Duodenal mucosa (tissue), 2 donors: ENCODE results near the gene PPM1E.
"Not testable (repeated sequence)": the region's sequence is repeated elsewhere in the genome, so short reads cannot be mapped to it uniquely, and the experiment has no call there.

ENCODE experiments used
- H3K27ac ChIP-seq: one replicate; pipeline ENCODE4 v1.7.0; 2013; ENCODE audit warnings: low read depth, low read length
- H3K27me3 ChIP-seq, 2 donors: one replicate each; pipeline ENCODE4 v1.7.0; 2013; ENCODE audit warnings: low read length in 2 of 2, control low read depth in 1 of 2; ENCODE audit not compliant: insufficient read depth in 2 of 2, control insufficient read depth in 1 of 2
- H3K36me3 ChIP-seq, 2 donors: one replicate each; pipeline ENCODE4 v1.7.0; 2013; ENCODE audit warnings: low read length in 2 of 2, control low read depth in 1 of 2; ENCODE audit not compliant: insufficient read depth in 2 of 2, control insufficient read depth in 1 of 2
- H3K4me1 ChIP-seq, 2 donors: one replicate each; pipeline ENCODE4 v1.7.0; 2013; ENCODE audit warnings: low read length in 2 of 2, control low read depth in 1 of 2; ENCODE audit not compliant: insufficient read depth in 2 of 2, control insufficient read depth in 1 of 2
- H3K4me3 ChIP-seq, 2 donors: one replicate each; pipeline ENCODE4 v1.7.0; 2013; ENCODE audit warnings: low read length in 2 of 2, low read depth in 1 of 2
- H3K9ac ChIP-seq, 2 donors: one replicate each; pipeline ENCODE4 v1.7.0; 2013; ENCODE audit warnings: low read length in 2 of 2, low read depth in 1 of 2
- H3K9me3 ChIP-seq, 2 donors: one replicate each; pipeline ENCODE4 v1.7.0; 2013; ENCODE audit warnings: low read length in 2 of 2, control low read depth in 1 of 2; ENCODE audit not compliant: control insufficient read depth in 1 of 2

Gene PPM1E

DNA sequence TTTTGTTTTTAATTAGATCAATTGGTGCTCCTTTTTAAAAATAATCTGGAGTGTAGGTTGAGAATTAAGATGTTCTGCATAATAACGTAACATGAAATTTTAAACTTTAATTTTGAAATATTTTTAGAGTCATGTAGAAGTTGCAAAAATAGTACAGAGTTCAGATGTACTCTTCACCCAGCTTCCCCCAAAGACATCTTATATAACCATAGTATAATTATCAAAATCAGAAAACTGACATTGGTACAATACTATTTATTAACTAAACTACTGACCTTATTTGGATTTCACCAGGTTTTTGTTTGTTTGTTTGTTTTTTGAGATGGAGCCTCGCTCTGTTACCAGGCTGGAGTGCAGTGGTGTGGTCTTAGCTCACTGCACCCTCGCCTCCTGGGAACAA, 76.9 kb downstream of the PPM1E start:
- no peaks in the 10 kb centered on the region for H3K36me3 ChIP-seq
- no peaks in the 10 kb centered on the region for H3K9me3 ChIP-seq
- no peak overlapping the region for H3K9ac ChIP-seq
- no peak overlapping the region for H3K27ac ChIP-seq
- H3K4me3 ChIP-seq = no peak overlapping the region
- no peaks in the 10 kb centered on the region for H3K27me3 ChIP-seq
- H3K4me1 ChIP-seq = peaks cover 0 to 7% of the 10 kb centered on the region in 2 donors

DNA sequence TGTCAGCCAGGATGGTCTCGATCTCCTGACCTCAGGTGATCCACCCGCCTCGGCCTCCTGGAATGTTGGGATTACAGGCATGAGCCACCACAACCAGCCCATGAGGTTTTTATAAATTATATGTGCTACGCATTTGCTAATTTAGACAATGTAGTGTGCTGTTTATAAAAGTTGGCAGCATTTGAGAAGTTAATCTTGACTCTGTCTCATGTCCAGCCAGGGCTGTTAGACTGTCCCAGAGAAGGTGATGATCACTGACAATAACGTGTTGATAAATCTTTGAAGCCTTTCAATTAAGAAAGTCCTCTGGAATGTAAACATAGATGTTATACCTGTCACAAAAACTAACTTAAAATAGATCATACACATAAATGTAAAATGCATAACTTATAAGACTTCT, 82.0 kb downstream of the PPM1E start:
- H3K36me3 ChIP-seq = no peaks in the 10 kb centered on the region
- H3K4me3 ChIP-seq = no peak overlapping the region
- H3K4me1 ChIP-seq = no peaks in the 10 kb centered on the region
- H3K9ac ChIP-seq = no peak overlapping the region
- no peaks in the 10 kb centered on the region for H3K27me3 ChIP-seq
- H3K9me3 ChIP-seq = no peaks in the 10 kb centered on the region
- no peak overlapping the region for H3K27ac ChIP-seq

DNA sequence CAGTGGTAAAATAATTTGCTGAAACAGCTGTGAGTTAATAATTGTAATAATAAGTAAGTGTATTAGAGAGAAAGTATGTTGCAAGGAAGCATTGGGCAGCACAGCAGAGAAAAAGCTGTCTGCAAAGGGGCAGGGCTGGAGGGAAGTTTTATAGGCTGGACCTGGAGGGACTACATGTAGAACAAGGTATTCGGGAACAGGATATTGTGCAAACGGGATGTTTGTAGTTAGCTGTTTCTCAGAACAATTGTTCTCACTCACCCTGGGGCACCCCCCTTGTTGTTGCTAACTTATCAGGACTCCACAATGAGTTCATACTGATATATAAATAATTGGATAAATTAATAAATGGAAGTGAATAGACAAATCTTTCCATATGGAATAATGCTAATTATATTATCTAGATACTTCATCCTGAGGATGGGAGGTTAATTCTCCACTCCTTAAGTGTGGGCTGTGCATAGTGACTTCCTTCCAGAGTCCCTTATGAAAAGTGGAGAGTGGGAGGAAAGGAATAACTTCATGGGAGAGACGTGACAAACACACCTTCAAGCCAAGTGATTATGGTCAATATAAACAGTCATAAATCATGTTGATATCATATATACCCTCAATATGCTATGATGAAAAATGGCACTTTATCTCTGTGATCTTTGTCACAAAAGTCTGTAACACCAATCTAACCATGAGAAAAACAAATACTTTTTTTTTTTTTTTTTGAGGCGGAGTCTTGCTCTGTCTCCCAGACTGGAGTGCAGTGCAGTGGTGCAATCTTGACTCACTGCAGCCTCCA, 85.4 kb downstream of the PPM1E start:
- no peak overlapping the region for H3K4me3 ChIP-seq
- H3K9me3 ChIP-seq = no peaks in the 10 kb centered on the region
- no peak overlapping the region for H3K9ac ChIP-seq
- H3K27ac ChIP-seq = no peak overlapping the region
- H3K27me3 ChIP-seq = no peaks in the 10 kb centered on the region
- H3K4me1 ChIP-seq = no peaks in the 10 kb centered on the region
- H3K36me3 ChIP-seq = no peaks in the 10 kb centered on the region

DNA sequence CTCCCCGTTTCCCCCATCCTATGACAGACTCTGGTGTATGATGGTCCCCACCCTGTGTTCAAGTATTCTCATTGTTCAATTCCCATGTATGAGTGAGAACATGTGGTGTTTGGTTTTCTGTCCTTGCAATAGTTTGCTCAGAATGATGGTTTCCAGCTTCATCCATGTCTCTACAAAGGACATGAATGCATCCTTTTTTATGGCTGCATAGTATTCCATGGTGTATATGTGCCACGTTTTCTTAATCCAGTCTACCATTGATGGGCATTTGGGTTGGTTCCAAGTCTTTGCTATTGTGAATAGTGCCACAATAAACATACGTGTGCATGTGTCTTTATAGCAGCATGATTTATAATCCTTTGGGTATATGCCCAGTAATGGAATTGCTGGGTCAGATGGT, 90.8 kb downstream of the PPM1E start:
- H3K4me1 ChIP-seq, H3K9me3 ChIP-seq, H3K36me3 ChIP-seq, H3K9ac ChIP-seq, H3K27me3 ChIP-seq, H3K4me3 ChIP-seq, H3K27ac ChIP-seq: not testable (repeated sequence)

DNA sequence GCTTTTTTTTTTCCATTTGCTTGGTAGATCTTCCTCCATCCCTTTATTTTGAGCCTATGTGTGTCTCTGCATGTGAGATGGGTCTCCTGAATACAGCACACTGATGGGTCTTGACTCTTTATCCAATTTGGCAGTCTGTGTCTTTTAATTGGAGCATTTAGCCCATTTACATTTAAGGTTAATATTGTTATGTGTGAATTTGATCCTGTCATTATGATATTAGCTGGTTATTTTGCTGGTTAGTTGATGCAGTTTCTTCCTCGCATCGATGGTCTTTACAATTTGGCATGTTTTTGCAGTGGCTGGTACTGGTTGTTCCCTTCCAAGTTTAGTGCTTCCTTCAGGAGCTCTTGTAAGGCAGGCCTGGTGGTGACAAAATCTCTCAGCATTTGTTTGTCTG, 94.5 kb downstream of the PPM1E start:
- not testable (repeated sequence) for H3K9ac ChIP-seq, H3K27ac ChIP-seq, H3K36me3 ChIP-seq, H3K4me1 ChIP-seq, H3K9me3 ChIP-seq, H3K4me3 ChIP-seq, H3K27me3 ChIP-seq

DNA sequence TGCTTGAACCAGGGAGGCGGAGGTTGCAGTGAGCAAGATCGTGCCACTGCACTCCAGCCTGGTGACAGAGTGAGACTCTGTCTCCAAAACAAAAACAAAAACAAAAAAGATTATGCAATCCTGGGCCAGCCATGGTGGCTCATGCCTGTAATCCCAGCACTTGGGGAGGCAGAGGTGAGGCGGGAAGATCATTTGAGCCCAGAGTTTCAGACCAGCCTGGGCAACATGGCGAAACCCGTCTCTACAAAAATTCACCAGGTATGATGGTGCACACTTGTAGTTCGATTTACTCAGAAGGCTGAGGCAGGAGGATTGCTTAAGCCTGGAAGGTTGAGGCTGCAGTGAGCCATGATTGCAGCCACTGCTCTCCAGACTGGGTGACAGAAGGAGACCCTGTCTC, 109.6 kb downstream of the PPM1E start:
- no peaks in the 10 kb centered on the region for H3K9me3 ChIP-seq
- no peaks in the 10 kb centered on the region for H3K4me1 ChIP-seq
- H3K36me3 ChIP-seq = no peaks in the 10 kb centered on the region
- H3K4me3 ChIP-seq = no peak overlapping the region
- H3K9ac ChIP-seq = no peak overlapping the region
- no peaks in the 10 kb centered on the region for H3K27me3 ChIP-seq
- no peak overlapping the region for H3K27ac ChIP-seq

DNA sequence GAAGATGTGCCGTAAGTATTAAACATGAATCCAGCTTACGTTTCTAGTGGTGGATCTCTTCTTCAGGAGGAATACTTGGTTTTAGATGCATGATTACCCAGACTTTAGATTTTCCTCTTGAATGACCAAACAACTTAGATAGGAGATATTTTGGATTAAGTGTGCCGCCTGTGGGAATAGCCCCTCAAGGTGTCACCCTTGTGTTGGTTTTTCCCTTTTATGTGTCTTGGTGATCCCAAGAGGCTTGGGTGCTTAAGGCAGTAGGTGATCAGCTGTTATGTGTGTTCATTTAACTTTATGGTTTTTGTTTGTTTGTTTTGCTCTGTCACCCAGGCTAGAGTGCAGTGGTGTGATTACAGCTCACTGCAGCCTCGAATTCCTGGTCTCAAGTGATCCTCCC, 115.1 kb downstream of the PPM1E start:
- no peaks in the 10 kb centered on the region for H3K9me3 ChIP-seq

DNA sequence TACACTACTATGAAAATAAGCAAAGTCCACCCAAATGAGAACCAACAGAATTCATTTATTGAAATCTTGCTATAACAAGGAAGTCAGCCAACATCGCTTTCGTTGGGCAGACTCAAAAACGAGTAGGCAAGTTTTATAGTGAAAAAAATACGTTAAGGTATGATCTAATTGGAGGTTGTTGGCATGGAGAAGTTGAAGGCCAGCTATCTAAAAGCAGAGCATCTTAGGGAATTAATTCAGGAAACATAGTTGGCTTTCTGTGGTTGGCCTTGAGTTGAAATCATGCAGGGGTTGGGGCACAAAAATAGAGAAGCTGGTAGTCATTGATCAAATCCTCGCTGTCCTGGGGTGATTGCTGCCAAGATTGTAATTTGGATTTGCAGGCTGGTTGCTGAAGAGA, 118.3 kb downstream of the PPM1E start:
- Histone ChIP-seq H3K9me3 (no peaks in the 10 kb centered on the region), H3K9ac (no peak overlapping the region), H3K36me3 (no peaks in the 10 kb centered on the region), H3K4me3 (no peak overlapping the region), H3K27me3 (no peaks in the 10 kb centered on the region), H3K27ac (no peak overlapping the region), H3K4me1 (no peaks in the 10 kb centered on the region)

More for the DNA sequence above, 115.1 kb downstream of the PPM1E start:
- H3K4me1 ChIP-seq = no peaks in the 10 kb centered on the region
- H3K27me3 ChIP-seq = no peaks in the 10 kb centered on the region
- no peak overlapping the region for H3K27ac ChIP-seq
- no peak overlapping the region for H3K9ac ChIP-seq
- H3K4me3 ChIP-seq = no peak overlapping the region
- no peaks in the 10 kb centered on the region for H3K36me3 ChIP-seq

DNA sequence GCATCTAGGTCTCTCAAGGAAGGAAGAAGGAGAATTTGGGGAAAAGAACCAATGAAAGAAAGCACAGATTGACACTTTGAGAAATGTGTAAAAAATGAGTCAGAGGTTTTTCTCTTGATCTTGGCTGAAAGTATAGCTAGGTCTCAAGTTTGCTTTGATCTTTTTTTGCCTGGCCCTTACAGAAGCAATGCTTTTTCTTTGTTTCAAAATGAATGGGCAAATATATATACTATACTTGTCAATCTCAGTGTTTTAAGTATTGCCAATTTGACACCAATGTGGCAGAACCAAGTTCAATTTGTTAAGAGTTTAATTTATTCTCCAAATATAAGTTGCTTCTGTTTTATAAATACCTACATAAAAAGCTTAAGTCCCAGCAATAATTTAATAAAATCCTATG, 119.6 kb downstream of the PPM1E start:
- Histone ChIP-seq H3K27ac (no peak overlapping the region), H3K4me1 (no peaks in the 10 kb centered on the region), H3K4me3 (no peak overlapping the region), H3K27me3 (no peaks in the 10 kb centered on the region), H3K9ac (no peak overlapping the region), H3K36me3 (no peaks in the 10 kb centered on the region), H3K9me3 (no peaks in the 10 kb centered on the region)

DNA sequence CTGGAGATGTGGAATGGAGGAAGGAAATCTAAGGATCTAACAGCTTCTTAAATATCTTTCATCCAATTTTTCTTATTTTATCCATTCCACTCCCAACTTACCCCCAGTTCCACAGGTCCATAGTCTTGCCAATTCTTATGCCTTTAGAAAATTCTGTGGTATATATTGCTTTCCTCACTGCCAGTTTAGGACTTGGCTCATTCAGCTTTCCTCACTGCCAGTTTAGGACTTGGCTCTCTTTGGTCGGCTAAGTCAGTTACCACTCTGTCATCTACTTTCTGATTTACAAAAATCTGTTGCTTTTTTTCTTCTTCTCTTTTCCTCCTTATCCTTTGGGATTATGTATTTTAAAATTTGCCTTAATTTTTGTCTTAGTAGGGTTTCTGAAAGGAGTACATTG, 128.5 kb downstream of the PPM1E start:
- Histone ChIP-seq H3K9ac (no peak overlapping the region), H3K4me3 (no peak overlapping the region), H3K9me3 (no peaks in the 10 kb centered on the region), H3K36me3 (no peaks in the 10 kb centered on the region), H3K27me3 (peaks cover 0 to 5% of the 10 kb centered on the region in 2 donors), H3K27ac (no peak overlapping the region), H3K4me1 (no peaks in the 10 kb centered on the region)

DNA sequence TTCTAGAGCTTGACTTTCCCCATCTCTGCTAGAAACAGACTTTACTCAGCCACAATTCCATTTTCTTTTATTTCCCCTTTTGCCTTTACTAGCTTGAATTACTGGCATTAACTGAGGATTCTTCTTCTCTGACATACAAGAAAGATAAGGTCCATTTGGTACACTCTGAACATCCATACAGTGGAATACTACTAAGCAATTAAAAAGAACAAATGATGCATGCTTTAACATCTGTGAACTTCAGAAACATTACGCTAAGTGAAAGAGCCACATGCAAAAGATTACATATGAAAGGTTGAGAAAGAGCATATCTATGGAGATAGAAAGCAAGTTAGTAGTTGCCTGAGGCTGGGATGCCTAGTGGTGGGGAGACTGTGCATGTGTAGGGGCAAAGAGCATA, 130.9 kb downstream of the PPM1E start:
- no peak overlapping the region for H3K4me3 ChIP-seq
- peaks cover 0 to 5% of the 10 kb centered on the region in 2 donors for H3K27me3 ChIP-seq
- no peaks in the 10 kb centered on the region for H3K36me3 ChIP-seq
- H3K27ac ChIP-seq = no peak overlapping the region
- H3K9me3 ChIP-seq = peaks cover 0 to 6% of the 10 kb centered on the region in 2 donors
- no peak overlapping the region for H3K9ac ChIP-seq
- no peaks in the 10 kb centered on the region for H3K4me1 ChIP-seq
